ENCODE data around the gene ADAM8.

ADAM8 gene

GRCh38 chr10:133302230-133302629 lies 25.6 kb upstream of the ADAM8 start:
- ChIA-PET CTCF (no interaction called here), POLR2A (no interaction called here)
- DNase-seq (ENCODE audit: extremely low spot score), result no peak
- TF ChIP-seq CTCF (IDR thresholded peaks at IDR 0.05; ENCODE audit: control extremely low read depth, extremely low read depth, low read depth, missing control alignments), result no peak

- no peak for DNase-seq (ENCODE audit: extremely low spot score)
- ChIA-PET POLR2A (no interaction called here), CTCF (interaction anchor here (0.7 to 1.5 kb wide), 3 partner anchors 19 to 30 kb away, joined by 3 read pairs; no protein-coding TSS in a partner anchor)
- TF ChIP-seq CTCF (IDR thresholded peaks at IDR 0.05; ENCODE audit: control extremely low read depth, extremely low read depth, low read depth, missing control alignments), result no peak
These were observed 23.1 kb upstream of the ADAM8 start for GRCh38 chr10:133299738-133300137.

- ChIA-PET CTCF (interaction anchor here (0.7 to 1.0 kb wide), 2 partner anchors 19 to 24 kb away, joined by 3 read pairs; no protein-coding TSS in a partner anchor), POLR2A (no interaction called here)
- no peak for TF ChIP-seq CTCF (IDR thresholded peaks at IDR 0.05; ENCODE audit: control extremely low read depth, extremely low read depth, low read depth, missing control alignments)
- DNase-seq (ENCODE audit: extremely low spot score), result no peak
These were observed 22.6 kb upstream of the ADAM8 start for GRCh38 chr10:133299224-133299623.

GRCh38 chr10:133298466-133298865 lies 21.8 kb upstream of the ADAM8 start:
- CTCF ChIA-PET, result interaction anchor here (1.0 to 2.0 kb wide), 2 partner anchors 10 to 20 kb away, joined by 3 to 5 read pairs; no protein-coding TSS in a partner anchor
- no peak for TF ChIP-seq CTCF (IDR thresholded peaks at IDR 0.05; ENCODE audit: control extremely low read depth, extremely low read depth, low read depth, missing control alignments)
- POLR2A ChIA-PET, result no interaction called here
- DNase-seq (ENCODE audit: extremely low spot score), result no peak

- DNase-seq (ENCODE audit: extremely low spot score), result no peak
- CTCF ChIA-PET, result interaction anchor here (2.0 kb wide), 1 partner anchor 11 kb away, joined by 5 read pairs; no protein-coding TSS in a partner anchor
- no peak for TF ChIP-seq CTCF (IDR thresholded peaks at IDR 0.05; ENCODE audit: control extremely low read depth, extremely low read depth, low read depth, missing control alignments)
- POLR2A ChIA-PET, result no interaction called here
These were observed 20.8 kb upstream of the ADAM8 start for GRCh38 chr10:133297504-133297903.

DNA sequence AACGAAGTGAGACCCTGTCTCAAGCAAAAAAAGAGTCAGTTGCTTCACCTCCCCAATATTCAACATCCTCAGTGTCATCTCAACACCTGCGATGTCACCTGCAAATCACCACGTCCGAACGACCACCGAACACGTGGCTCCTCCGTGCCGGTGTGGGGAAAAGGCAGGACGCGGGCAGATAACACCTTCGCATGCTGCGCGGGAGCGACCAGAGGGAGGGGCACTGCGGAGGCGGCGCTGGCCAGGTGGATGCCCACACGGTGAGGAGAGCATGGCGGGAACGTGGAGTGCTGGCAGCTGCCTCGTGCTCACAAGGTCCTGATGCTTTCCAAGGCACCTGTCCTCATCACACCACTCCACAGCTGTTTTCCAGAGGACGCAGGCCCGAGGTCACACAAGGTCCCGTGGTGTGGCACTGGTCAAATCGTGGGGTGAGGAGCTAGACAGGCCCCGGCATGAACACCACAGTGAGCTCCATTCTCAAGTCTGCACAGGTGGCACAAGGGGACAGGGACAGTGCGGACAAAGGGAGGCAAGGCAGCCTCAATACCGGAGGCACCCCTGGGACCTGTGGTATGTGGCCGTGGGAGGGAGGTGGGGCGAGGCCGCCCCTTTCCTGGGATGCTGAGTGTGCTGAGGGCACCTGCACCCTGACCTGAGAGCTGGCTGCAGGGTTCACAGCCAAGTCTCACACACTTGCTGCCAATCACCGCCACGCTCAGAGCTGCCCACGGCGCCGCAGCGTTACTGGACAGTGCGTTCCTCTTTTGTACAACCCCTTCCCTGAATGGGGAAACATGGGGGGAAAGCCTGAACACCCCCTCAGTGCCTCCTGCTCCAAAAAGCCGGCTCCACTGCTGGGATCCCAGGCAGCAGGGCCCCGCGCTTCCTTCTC lies 19.0 kb upstream of the ADAM8 start:
- DNase-seq (ENCODE audit: extremely low spot score), result no peak
- TF ChIP-seq CTCF (IDR thresholded peaks at IDR 0.05; ENCODE audit: control extremely low read depth, extremely low read depth, low read depth, missing control alignments), result no peak
- ChIA-PET POLR2A (no interaction called here), CTCF (interaction anchor here (1.1 to 3.2 kb wide), 3 partner anchors 10 to 12 kb away, joined by 3 to 14 read pairs (median 5); no protein-coding TSS in a partner anchor)

Data from GM10248 (cell line).